MV-4-11 (cell line): ENCODE measurements around the gene PITPNC1.
"Not testable (repeated sequence)": the region's sequence is repeated elsewhere in the genome, so short reads cannot be mapped to it uniquely, and the experiment has no call there.

Source experiments
- DNase-seq: peaks from one replicate; lab custom pipeline; 2025; lab: John Stamatoyannopoulos, UW

PITPNC1 gene

DNA sequence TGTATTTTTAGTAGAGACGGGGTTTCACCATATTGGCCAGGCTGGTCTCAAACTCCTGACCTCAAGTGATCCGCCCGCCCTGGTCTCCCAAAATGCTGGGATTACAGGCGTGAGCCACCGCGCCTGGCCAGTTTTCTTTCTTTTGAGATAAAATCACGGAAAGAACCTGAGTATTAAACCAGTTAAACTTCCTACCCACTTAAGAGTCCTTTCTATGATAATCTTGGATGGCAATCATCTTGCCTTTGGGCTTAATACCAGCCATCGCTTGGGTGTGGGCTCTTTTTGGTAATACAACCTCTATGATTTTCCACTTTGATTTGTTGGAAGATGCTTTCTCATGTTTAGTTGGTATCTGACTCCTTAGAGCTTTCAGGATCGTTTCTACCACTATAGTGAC, 24.0 kb downstream of the PITPNC1 start:
- no peak for DNase-seq

DNA sequence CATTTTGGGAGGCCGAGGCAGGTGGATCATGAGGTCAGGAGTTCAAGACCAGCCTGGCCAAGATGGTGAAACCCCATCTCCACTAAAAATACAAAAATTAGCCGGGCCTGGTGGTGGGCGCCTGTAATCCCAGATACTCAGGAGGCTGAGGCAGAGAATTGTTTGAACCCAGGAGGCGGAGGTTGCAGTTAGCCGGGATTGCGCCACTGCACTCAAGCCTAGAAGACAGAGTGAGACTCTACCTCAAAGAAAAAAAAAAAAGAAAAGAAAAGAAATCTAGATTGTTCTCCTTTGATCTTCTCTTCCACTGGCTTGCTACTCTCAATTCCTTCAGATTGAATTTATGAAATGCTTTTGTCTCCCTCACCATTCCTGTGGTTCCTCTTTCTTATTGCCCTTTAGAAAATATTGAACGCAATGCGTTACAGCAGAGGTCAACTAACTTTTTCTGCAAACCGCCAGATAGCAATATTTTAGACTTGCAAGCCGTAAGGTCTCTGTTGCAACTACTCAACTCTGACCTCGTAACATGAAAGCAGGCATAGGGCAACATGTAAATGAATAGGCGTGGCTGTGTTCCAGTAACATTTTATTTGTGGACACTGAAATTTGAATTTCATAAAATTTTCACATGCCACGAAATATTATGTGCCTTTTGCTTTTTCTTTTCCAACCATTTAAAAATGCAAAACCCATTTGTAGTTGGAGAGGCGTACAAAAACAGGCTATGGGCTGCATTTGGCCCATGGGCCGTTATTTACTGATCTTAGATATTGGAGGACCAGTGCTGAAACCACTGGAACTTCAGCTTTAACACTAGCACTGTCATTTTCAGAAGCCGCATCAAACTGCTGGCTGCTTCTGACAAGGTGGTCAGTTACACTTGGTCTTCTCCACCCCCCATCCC, 24.8 kb downstream of the PITPNC1 start:
- peak; percentile 96 for DNase-seq

DNA sequence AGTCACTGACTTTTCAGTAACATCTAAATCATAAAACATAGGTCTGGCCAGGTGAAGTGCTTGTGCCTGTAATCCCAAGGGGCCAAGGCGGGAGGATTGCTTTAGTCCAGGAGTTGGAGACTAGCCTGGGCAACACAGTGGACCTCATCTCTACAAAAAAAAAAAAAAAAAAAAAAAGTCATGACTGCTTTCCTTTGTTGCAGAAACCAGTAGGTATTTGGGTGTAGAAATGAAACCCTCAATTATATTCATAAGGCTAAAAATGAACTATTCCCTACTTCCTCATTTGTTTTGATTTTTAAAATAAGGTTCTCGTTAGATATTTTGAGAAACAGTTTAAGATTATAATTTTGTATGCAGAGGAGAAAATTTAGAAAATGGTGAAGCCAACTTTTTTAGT, 26.0 kb downstream of the PITPNC1 start:
- peak; percentile 9 for DNase-seq

DNA sequence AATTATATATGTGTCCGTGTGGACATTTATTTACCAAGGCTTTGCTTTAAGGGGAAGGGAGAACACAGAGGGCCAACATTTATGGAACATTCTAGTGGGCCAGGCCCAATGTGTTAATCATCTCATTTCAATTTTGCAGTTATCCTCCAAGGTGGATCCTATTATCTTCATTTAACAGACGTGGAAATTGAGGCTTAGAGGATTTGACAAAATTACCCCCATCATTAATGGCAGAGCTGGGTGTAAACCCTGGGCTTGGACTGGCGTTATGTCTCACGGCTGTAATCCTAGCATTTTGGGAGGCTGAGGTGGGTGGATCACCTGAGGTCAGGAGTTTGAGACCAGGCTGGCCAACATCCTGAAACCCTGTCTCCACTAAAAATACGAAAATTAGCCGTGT, 26.4 kb downstream of the PITPNC1 start:
- DNase-seq = no peak

DNA sequence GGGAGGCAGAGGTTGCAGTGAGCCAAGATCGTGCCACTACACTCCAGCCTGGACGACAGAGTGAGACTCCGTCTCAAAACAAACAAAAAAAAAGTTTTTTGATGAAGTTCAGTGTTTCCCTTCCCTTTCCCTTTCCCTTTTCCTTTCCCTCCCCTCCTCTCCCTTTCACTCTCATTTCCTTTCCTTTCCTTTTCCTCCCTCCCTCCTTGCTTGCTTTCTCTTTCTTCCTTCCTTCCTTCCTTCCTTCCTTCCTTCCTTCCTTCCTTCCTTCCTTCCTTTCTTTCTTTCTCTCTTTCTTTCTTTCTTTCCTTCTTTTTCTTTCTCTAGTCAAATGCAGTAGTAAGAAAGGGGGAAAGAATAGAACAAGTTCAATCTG, 31.4 kb downstream of the PITPNC1 start:
- DNase-seq = not testable (repeated sequence)

DNA sequence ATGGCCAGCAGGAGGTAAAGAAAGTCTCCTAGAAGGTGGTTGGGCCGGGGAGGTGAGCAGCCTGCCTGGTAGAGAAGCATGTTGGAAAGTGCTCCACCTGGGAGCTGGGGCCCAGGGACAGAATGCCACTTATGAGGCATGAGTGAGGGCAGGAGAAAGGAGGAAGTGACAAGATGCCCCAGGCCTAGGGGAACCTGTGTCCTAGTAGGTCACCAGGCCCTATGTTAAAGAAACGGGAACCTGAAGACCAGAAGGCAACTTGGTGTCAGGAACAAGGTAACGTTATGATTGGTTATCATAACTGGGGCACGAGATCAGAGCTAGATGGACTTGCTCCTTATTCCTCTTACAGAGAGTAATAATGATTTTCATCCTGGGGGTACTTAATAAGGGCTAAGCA, 34.3 kb downstream of the PITPNC1 start:
- DNase-seq = peak; percentile 41

DNA sequence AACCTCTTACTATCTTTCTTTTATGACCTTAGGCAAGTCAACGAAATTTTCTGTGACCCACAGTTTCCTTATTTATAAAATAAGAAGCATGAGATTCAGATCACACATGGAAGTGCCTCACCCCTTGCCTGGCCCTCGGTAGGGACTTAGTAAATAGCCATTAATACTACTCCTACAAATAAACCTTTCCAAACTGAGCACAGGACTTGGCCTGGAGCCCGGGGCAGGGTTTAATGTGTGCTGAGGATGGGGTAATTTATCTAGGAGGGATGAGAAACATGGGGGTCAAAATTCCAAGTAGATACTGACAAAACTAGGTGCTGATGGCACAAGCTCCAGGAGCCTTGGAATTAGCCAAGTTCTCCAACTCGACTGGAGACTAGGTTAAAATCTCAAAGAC, 35.0 kb downstream of the PITPNC1 start:
- no peak for DNase-seq

DNA sequence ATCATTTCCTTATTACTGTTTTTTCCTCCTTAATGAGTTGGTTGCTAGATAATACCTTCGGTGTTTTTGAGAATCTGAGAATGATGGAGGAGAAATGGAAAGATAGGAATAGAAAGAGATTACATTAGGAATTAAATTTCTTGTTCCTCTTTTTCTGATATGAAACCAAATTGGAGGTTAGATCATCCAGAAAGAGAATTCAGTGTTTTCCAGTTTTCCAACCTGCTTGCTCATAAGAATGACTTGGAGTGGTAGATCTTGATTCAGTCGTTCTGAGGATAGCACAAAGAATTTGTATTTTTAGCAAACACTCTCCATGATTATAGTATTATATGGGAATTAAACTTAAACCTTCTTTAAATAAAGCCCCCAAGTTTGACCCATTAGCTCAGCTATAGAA, 35.9 kb downstream of the PITPNC1 start:
- peak; percentile 15 for DNase-seq

DNA sequence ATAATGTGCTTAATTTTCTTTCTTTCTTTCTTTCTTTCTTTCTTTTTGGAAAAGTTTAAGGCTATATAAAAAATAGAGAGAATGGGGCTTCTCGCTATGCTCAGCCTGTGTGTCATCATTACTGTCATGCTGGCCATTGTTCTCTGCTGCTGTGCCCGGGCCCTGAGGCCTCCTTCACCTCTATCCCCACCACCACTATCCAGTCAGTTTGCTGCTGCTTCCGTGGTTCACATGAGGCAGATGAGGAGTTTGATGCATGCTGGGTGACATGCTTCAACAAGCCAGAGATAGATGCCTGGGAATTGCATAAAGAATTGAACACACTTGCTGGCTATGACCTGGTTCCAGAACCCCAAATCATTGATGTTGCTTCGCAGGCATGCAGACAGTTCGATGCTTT, 36.3 kb downstream of the PITPNC1 start:
- no peak for DNase-seq

DNA sequence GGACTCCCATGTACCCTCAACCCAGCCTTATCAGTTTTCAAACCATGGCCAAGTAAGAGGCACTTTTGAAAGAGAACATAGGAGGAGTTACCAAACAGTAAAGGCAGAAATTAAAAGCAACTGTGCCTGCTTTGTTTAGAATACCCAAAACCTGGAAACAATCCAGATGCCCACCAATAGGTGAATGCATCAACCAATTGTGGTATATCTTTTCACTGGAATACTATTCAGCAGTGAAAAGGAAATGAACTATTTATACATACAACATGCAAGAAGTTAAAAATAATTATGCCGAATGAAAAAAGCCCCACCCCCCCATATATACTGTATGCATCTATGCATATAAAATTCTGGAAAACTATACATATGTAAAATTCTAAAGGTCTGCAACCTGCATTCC, 37.0 kb downstream of the PITPNC1 start:
- DNase-seq = no peak

DNA sequence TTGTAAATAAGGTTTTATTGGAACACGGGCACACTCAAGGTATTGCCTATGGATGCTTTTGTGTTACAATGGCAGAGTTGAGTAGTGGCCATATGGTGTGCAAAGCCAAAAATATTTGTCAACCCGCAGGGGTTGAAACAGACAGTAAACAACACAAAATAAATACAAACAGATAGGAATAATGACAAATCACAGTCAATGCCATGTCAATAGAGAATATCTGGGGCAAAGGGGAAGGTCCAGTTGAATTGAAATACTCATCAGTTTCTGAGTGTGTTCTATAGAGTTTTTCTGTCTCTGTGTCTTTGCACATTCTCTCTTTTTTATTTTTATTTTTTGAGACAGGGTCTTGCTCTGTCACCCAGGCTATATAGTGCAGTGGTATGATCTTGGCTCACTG, 37.5 kb downstream of the PITPNC1 start:
- no peak for DNase-seq

DNA sequence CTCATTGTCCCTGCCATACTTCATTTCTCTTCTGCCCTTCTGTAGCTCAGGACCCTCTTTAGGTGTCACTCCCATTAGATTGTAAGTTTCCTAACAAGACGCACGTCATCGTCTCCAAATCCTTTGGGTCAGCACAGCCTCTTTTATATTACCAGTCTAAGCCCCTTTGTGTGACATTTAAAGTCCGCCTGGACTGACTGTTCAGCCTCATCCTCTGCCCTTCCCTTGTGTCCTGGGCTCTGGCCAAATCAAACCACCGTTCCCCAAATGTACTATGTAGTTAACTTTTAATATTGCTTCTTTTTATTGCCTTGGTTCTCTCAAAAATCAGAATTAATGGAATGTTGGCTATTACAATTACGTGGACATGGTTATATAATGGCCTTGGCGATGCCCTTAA, 38.2 kb downstream of the PITPNC1 start:
- no peak for DNase-seq

DNA sequence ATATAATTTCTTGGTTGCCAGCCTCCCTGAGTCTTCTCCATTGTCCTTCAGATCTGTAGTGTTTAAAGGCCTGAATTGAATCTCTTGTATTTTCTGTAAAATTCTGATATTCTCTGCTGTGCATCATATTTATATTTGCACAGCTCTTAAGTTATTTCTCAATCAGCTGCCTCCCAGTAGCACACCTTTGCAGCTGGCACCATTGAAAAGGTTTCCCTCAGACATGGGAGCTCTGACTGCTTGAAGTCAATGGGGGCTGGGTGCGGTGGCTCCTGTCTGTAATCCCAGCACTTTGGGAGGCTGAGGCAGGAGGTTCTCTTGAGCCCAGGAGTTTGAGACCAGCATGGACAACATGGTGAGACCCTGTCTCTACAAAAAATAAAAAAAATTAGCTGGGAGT, 40.4 kb downstream of the PITPNC1 start:
- DNase-seq = no peak

DNA sequence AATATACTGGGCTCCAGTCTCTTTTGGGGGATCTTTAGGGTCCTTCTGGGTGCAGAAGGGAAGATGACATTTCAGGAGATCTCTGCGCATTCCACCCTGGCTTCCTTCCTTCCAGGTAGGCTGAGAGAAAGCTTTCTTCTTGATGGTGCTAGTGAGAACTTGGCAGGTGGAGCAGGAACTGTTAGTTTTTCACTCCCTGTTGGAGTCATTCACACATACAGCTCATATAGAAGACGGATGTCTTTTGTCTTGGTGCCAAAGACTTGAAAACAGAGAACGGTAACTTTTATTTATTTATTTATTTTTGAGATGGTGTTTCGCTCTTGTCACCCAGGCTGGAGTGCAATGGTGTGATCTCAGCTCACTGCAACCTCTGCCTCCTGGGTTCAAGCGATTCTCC, 43.9 kb downstream of the PITPNC1 start:
- no peak for DNase-seq

DNA sequence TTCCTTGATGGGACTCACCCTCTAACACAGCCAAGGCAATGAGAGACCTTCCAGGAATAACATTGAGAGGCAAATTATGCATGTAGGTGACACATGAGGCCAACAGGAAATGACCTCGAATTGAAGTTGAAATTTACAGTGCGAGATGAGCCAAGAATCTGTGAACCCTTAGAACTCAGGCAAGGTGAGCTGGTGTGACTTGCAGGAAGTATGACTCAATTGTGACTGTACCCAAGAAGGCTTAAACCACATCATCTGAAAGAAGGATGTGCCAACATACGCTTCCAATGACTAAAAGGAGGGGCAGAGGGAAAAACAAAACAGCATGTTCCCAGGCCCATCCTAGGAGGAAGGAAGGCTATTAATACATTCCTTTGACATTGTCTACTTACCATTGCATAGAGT, 44.8 kb downstream of the PITPNC1 start:
- peak; percentile 69 for DNase-seq

DNA sequence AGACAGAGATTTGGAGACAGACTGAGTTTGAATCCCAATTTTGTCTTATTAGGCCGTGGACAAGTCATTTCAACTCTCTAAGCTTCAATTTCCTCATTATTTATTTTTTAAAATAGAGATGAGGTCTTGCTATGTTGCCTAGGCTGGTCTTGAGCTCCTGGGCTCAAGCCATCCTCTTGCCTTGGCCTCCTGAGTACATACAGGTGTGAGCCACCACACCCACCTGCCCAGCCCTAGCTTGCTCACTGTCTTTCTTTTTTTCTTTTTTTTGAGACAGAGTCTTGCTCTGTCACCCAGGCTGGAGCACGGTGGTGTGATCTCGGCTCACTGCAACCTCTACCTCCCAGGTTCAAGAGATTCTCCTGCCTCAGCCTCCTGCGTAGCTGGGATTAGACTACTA, 45.2 kb downstream of the PITPNC1 start:
- not testable (repeated sequence) for DNase-seq

DNA sequence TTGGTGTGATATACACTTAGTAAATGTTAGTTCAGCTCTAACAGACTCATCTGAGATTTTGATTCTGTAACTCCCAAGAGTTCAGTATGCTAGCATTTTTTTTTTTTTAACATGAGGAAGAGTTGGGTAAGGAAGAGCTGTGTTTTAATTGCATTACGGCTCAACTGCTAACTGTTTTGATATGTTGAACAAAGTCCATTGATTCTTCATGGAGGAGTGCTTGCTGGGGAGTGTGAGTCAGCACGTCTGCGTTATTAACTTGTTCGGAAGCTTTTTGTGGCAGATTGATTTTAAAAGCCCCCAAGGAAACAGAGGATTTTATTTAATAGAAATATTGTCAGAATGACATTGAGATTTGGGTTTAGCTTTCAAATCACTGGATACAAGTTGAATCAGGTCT, 45.8 kb downstream of the PITPNC1 start:
- DNase-seq = no peak

DNA sequence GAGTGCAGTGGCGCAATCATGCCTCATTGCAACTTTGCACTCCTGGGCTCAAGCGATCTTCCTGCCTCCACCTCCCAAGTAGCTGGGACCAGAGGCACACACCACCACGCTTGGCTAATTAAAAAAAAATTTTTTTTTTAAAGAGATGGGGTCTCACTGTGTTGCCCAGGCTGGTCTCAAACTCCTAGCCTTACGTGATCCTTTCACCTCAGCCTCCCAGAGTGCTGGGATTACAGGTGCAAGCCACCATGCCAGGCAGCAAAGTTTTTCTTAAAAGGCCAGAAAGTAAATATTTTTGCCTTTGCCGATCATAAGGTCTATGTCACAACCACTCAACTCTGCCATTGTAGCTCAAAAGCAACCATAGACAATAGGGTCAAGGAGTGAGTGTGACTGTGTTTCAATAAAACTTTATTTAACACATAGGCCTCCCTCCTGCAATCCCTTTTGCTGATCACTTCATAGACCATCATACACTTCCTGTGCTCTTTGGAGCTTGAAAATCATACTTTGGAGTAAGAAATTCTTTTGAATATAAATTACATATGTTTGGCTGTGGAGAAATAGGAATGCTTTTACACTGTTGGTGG, 48.6 kb downstream of the PITPNC1 start:
- no peak for DNase-seq

DNA sequence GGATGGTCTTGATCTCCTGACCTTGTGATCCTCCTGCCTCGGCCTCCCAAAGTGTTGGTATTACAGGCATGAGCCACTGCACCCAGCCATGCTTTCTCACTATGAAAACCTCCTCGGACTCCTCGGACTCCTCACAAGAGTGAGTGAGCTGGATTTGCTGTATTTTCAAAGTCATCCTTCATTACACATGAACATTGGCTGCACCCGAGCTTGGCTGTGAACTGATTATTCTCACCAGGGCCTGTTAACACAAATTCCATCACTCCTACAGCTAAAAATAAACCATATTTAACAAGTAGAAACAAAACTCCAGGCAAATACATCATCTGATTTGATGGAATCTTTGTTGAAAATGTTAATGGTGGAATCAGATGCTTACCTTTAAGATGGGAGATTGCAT, 50.3 kb downstream of the PITPNC1 start:
- no peak for DNase-seq

DNA sequence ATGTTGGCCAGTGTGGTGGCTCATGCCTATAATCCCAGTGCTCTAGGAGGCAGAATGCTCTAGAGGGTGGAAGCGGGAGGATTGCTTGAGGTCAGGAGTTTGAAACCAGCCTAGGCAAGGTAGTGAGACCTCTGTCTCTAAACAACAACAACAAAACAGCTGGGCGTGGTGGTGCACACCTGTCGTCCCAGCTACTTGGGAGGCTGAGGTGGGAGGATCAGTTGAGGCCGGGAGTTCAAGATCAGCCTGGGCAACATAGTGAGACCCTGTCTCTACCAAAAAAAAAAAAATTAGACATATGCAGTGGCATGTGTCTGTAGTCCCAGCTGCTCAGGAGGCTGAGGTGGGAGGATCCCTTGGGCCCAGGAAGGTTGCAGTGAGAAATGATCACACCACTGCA, 53.4 kb downstream of the PITPNC1 start:
- not testable (repeated sequence) for DNase-seq

DNA sequence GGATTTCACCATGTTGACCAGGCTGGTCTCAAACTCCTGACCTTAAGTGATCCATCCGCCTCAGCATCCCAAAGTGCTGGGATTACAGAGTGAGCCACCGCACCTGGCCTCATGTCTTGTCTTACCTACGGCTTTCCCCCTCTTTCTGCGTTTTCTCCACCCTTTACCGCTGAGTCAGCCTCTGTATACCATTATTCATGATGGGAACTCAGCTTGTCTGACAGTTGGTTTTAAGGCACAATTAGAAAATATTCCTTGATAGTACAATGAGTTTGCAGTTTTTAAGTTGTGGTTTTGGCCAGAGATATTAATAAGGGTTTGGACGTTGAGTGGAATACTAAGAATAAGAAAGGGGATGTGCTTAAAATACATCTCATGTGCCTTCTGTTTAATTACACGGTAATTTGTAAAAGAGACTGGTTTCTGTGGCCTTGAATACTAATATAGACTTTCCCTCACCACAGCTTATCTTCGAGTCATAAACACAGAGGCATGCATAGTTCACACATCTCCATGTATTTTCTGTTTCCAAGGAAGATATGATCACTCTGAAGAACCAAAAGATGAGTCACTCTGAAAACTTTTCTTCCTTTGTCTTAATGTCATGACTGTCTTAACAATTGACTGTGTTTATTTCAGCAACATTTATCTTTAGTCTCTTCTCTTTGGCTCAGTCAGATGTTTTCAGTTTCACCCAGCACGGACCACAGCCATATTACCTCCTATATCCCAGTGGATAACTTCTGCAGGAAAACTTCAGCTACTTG, 54.4 kb downstream of the PITPNC1 start:
- DNase-seq = peak; percentile 89

DNA sequence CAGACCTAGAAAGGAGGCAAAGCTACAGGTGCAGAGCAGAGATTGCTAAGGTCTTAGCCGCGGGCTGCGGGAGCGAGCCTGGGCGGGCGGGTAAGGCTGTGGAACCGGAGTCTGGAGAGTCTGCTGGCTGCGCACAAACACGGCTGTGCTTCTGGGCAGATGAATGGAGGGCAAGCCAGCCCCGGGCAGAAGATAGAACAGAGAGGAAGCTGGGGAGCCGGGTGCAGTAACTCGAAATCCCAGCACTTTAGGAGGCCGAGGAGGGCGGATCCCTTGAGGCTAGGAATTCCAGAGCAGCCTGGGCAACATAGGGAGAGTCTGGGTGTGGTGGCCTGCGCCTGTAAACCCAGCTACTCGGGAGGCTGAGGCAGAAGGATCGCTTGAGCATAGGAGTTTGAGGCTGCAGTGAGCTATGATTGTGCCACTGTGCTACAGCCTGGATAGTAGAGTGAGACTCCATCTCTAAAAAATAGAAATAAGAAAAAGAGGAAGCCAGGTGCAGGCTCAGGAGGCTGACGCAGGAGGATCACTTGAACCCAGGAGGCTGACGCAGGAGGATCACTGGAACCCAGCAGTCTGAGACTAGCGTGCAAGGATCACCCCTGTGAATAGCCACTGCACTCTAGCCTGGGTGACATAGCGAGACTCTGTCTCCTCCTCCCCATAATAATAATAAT, 56.3 kb downstream of the PITPNC1 start:
- DNase-seq = no peak
